Measurements from ENCODE around the gene SLX4. TPM values are rescaled to one million over a fixed set of nuclear protein-coding genes. Genes with fewer than 3 reads are reported as not detected.

Gene SLX4
- total RNA-seq, 2 experiments from 2014 or later, result 14.3 to 14.9 TPM

DNA sequence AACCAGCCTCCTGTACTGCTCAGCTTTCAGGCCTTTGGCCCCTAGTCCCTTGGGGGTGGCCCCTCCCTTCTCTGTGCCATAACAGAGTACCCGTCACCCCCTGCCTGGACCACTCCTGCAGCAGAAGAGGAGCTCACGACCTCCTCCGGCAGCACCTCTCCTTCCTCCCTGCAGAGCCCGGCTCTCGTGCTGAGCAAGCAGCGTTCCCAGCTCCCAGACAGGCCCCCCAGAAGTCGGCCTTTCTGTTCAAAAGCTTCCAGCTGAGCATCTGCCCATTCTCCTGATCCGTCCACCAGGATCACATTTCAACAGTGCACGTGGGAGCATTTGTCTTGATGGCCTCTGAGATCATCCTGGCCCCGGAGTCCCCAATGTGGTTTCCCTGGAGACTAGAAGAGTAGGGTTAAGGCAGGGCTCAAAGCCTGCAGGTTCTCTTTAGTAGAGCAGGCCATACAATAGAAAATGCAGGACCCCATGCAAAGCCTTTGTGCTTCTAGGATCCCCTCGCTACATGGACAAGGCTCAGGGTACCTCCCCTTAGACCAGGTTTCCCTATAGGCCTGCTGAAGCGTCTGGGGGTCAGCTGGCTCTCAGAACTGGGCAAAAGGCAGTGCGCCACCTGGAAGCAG lies 69.8 kb downstream of the SLX4 start:
- ChIA-PET POLR2A (interaction anchor here (0.8 to 1.1 kb wide), 2 partner anchors 35 to 38 kb away, joined by 3 to 4 read pairs; no protein-coding TSS in a partner anchor), CTCF (no interaction called here)
- H3K4me1 Mint-ChIP-seq, result no peaks in the 10 kb centered on the region
- no peak overlapping the region for H3K27ac Mint-ChIP-seq
- H3K4me3 Mint-ChIP-seq, result no peak overlapping the region
- no peaks in the 10 kb centered on the region for H3K27me3 Mint-ChIP-seq
- no peaks in the 10 kb centered on the region for H3K9me3 Mint-ChIP-seq
- H3K36me3 Mint-ChIP-seq (ENCODE audit: low read depth), result peaks cover 70% of the 10 kb centered on the region
- DNase-seq, result no peak

DNA sequence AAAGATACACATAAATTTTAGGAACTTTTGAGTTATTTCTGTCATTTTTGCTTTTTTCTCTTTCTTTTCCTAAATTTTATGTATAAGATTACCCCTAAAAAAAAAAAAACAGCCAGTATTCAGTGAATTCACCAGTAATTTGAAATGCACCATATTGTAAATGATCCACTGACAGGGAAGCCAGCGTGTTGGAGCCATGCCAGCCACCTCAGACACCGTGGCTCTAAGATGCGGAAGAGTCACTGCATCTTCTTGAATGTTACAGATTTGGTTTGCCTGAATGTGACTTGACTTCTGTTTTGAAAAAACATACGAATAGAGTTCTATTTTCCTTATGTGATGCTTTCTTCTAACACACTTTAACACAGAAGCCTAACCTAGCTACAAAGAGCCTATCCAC lies 73.2 kb downstream of the SLX4 start:
- Mint-ChIP-seq H3K36me3 (ENCODE audit: low read depth) (peaks cover 60% of the 10 kb centered on the region), H3K27me3 (no peaks in the 10 kb centered on the region), H3K4me3 (no peak overlapping the region), H3K9me3 (no peaks in the 10 kb centered on the region), H3K27ac (no peak overlapping the region), H3K4me1 (no peaks in the 10 kb centered on the region)
- DNase-seq, result no peak
- CTCF ChIA-PET, result no interaction called here
- POLR2A ChIA-PET, result interaction anchor here (1.6 kb wide), 1 partner anchor 341 kb away, joined by 3 read pairs; no protein-coding TSS in a partner anchor

DNA sequence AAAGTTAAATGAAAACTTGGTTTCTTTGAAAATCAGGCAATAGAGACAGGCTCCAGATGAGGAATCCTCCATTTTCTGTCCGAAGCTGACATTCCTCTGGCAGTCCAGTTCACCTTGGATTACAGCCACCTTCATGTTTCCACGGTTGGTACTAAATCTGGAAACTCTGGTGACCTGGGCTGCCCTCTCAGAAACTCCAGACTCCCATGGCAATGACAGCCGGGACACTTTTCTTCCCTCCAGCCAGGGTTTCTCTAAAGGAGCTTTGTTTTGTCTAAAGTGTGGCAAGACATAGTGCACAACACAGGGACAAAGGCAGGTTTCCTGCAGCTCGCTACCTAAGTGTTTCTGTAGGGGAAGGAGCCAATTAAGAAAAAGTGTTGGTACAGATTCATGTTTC lies 74.6 kb downstream of the SLX4 start:
- ChIA-PET CTCF (interaction anchor here (1.0 to 1.9 kb wide), 2 partner anchors 10 to 11 kb away, joined by 3 to 6 read pairs; no protein-coding TSS in a partner anchor), POLR2A (interaction anchor here (0.6 to 1.4 kb wide), 6 partner anchors 8 to 78 kb away, joined by 3 to 4 read pairs (median 3); no protein-coding TSS in a partner anchor)
- Mint-ChIP-seq H3K27me3 (no peaks in the 10 kb centered on the region), H3K9me3 (no peaks in the 10 kb centered on the region), H3K4me3 (no peak overlapping the region), H3K36me3 (ENCODE audit: low read depth) (peaks cover 51% of the 10 kb centered on the region), H3K27ac (no peak overlapping the region), H3K4me1 (no peaks in the 10 kb centered on the region)
- no peak for DNase-seq

DNA sequence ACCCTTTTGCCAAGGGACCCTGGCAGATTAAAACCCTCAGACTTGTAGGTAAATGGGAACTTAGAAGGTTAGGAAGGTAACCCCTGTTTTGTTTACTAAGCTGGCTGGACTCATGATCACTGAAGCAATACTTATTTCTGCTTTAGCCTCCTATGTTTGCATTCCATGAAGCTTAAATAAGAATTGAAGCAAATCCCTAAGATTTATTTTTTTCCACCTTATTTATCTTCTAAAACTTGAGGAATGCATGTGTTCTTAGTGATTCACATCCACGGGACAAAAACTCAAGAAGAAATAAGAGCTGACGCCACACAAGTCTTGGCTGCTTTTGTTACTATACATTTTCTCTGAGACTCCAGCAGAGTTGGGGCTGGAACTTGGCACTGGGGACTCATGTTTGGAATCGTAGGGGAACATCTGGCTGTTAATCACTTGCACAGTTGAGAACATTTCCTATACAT lies 75.1 kb downstream of the SLX4 start:
- CTCF ChIA-PET, result interaction anchor here (1.0 to 1.9 kb wide), 2 partner anchors 9 to 10 kb away, joined by 3 to 6 read pairs; no protein-coding TSS in a partner anchor
- H3K27ac Mint-ChIP-seq, result no peak overlapping the region
- POLR2A ChIA-PET, result interaction anchor here (0.9 to 1.4 kb wide), 4 partner anchors 9 to 27 kb away, joined by 3 to 4 read pairs (median 4); no protein-coding TSS in a partner anchor
- no peaks in the 10 kb centered on the region for H3K9me3 Mint-ChIP-seq
- DNase-seq, result no peak
- peaks cover 49% of the 10 kb centered on the region for H3K36me3 Mint-ChIP-seq (ENCODE audit: low read depth)
- no peaks in the 10 kb centered on the region for H3K4me1 Mint-ChIP-seq
- no peaks in the 10 kb centered on the region for H3K27me3 Mint-ChIP-seq
- H3K4me3 Mint-ChIP-seq, result no peak overlapping the region

DNA sequence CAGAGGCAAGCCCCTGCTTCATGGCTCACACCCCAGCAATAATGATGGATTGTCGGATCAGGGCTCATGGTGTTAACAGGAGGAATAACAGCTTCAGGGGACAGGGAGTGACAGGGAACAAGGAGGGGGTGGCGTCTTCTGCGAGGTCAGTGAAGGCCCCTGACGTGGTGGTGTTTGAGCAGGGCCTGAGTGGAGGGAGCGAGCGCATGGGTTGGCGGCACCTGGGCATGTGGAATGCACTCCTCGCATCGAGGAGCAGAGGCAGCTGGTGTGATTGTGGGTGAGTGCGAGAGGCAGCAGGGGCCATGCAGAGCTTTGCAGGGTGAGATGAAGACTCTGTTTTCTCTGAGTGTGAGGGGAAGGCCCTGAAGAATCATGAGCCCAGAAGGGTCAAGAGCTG lies 77.3 kb downstream of the SLX4 start:
- peaks cover 34% of the 10 kb centered on the region for H3K36me3 Mint-ChIP-seq (ENCODE audit: low read depth)
- DNase-seq, result no peak
- no peak overlapping the region for H3K27ac Mint-ChIP-seq
- ChIA-PET POLR2A (interaction anchor here (1.0 kb wide), 1 partner anchor 9 kb away, joined by 3 read pairs; no protein-coding TSS in a partner anchor), CTCF (no interaction called here)
- no peaks in the 10 kb centered on the region for H3K4me1 Mint-ChIP-seq
- no peak overlapping the region for H3K4me3 Mint-ChIP-seq
- H3K27me3 Mint-ChIP-seq, result no peaks in the 10 kb centered on the region
- no peaks in the 10 kb centered on the region for H3K9me3 Mint-ChIP-seq

DNA sequence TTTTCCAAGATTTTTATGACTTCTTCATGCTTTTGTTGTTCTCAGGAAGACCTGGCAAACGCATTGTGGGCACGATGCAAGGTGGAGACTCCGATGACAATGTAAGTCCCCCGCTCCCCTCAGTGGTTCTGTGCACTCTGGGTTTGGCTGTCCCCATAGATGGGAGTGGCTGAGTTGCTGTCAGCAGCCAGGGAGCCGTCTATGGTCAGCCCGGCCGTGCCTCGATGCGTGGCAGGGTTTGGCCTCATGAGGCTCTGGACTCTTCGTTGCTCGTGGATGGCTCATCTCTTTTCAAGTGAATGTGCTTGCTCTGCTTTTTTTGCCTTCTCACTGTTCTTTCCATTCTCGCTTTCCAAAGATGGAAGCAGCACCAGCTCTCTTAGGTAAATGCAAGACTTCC lies 78.7 kb downstream of the SLX4 start:
- H3K4me1 Mint-ChIP-seq, result peaks cover 3% of the 10 kb centered on the region
- ChIA-PET POLR2A (no interaction called here), CTCF (no interaction called here)
- H3K27ac Mint-ChIP-seq, result no peak overlapping the region
- no peak overlapping the region for H3K4me3 Mint-ChIP-seq
- no peaks in the 10 kb centered on the region for H3K9me3 Mint-ChIP-seq
- DNase-seq, result no peak
- H3K27me3 Mint-ChIP-seq, result no peaks in the 10 kb centered on the region
- peaks cover 33% of the 10 kb centered on the region for H3K36me3 Mint-ChIP-seq (ENCODE audit: low read depth)

Other genes starting within 250 kb of the SLX4 start
- gene ZSCAN32, start 210.6 kb downstream of the SLX4 start, total RNA-seq, result 10 to 100 TPM; 17.8 to 18.3 TPM
- gene ZNF174, start 210.4 kb downstream of the SLX4 start, total RNA-seq, result 10 to 100 TPM; 11.0 to 12.4 TPM
- 1 to 10 TPM; 2.1 to 2.2 TPM for gene ZNF597, start 168.1 kb downstream of the SLX4 start, total RNA-seq
- gene NAA60, start 167.9 kb downstream of the SLX4 start, total RNA-seq, result 10 to 100 TPM; 46.1 to 46.4 TPM
- not detected for gene C16orf90, start 116.1 kb downstream of the SLX4 start, total RNA-seq
- gene CLUAP1, start 110.6 kb downstream of the SLX4 start, total RNA-seq, result 10 to 100 TPM; 21.9 to 24.1 TPM
- gene NLRC3, start 34.2 kb downstream of the SLX4 start, total RNA-seq, result 10 to 100 TPM; 95.4 to 97.8 TPM
- gene DNASE1, start 43.1 kb upstream of the SLX4 start, total RNA-seq, result 10 to 100 TPM; 32.8 to 35.8 TPM
- gene TRAP1, start 105.9 kb upstream of the SLX4 start, total RNA-seq, result 10 to 100 TPM; 81.0 to 87.6 TPM